T47D (cell line): ENCODE data around the gene TBCA.
"Not testable (repeated sequence)": the region's sequence is repeated elsewhere in the genome, so short reads cannot be mapped to it uniquely, and the experiment has no call there.

Experiments
- DNase-seq, 2 experiments: peaks; one replicate each; pipeline versions ENCODE4 v3.0.0 to v3.0.0-alpha.2; 2011 to 2012; ENCODE audit warnings: low read depth in 1 of 2, low spot score in 1 of 2
- JUND ChIP-seq: IDR thresholded peaks from 2 replicates; pipeline ENCODE4 v1.6.1; 2012; ENCODE audit warnings: low read depth
- in situ Hi-C: cut with HindIII; loops from 2 replicates; pipeline ENCODE4 v1.10.0; 2016; ENCODE audit warnings: low sequenced_read_pairs, low pct_unique_long_range_greater_than_20kb

The TBCA gene

DNA sequence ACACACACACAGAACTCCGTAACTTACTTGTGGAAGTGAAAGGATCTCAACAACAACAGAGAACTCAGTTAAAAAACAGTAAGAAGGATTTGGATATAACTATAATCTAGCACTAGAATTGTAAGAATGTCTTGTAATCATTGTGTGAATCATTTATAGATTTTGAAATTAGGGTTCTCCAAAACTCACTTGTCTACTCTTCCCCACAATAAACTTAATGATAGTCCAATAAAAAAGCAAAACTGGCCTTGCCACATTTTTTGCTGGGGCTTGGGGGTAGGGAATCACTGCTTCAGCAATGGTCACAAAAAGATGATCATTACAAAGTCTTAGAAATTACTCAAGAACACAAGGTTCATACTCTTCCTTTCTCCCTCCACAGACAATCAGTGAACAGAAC lies 8.8 kb downstream of the TBCA start:
- in situ Hi-C loops: no loop called here
- DNase-seq: peak in 1 of 2 experiments; percentile 41
- no peak for TF ChIP-seq JUND

DNA sequence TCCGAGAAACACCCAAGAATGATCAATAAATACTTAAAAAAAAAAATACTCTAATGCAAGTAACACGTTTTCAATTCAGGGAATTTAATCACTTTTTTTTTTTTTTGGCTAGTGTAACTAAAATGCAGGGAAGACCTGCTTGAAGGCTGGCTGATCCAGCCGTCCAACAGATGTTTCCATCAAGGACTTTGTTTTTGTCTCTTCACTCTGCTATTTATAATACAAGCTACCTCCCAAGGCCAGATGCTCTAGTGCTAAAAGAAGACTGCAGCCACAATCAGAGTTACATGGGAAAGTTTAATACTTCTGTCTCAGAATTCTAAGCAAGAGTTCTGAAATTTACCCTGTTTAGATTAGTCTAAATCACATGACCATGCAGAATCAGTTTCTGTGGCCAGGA lies 14.5 kb downstream of the TBCA start:
- TF ChIP-seq JUND: no peak
- DNase-seq: no peak

DNA sequence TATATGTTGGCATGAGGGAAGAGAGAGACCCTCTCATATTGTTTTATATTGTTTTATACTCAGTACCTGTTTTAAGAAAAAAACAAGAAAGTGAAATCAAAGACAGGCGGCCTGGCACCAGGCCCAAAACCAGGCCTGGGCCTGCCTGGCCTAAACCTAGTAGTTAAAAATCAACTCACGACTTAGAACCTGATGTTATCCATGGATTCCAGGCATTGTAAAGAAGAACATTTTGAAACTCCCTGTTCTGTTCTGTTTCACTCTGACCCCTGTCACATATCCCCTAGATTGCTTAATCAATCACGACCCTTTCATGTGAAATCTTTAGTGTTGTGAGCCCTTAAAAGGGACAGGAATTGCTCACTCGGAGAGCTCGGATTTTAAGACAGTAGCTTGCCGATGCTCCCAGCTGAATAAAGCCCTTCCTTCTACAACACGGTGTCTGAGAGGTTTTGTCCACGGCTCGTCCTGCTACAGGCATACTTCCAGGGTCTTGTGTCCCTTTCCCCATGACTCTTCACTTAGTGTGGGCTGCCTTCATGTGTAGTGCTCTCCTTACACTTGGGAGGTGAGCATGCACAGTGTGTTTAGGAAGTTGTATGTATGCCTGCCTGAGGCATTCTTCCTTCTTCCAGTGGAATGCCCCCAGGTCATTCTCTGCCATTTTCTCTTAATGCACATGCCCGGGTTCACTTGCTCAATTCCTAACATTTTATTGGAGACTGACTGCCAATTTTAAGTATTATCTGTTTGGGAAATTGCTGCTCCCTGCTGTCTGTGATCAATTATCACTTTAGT lies 17.8 kb downstream of the TBCA start:
- in situ Hi-C loops: no loop called here
- TF ChIP-seq JUND: no peak
- no peak for DNase-seq

More for the DNA sequence above, 14.5 kb downstream of the TBCA start:
- in situ Hi-C loops: no loop called here

DNA sequence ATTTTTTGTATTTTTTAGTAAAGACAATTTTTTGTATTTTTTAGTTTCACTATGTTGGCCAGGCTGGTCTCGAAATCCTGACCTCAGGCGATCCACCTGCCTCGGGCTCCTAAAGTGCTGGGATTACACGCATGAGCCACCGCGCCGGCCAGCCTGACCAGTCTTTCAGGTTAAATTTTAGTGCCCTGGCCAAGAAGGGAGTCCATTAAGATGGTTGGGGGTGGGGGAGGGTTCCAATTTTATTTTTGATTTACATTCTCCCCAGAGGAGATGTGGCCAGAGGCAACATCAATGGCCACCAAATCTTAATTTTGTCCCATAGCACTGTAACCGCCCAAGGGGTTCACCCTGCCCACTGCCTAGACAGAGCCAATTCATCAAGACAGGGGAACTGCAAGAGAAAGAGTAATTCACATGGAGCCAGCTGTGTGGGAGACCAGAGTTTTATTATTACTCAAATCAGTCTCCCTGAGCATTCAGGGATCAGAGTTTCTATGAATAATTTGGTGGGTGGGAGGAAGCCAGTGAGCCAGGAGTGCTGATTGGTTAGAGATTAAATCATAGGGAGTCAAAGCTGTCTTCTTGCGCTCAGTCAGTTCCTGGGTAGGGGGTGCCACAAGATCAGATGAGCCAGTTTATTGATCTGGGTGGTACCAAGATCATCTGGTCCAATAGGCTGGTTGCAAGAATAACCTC lies 24.7 kb downstream of the TBCA start:
- peak in 1 of 2 experiments; percentile 73 for DNase-seq
- in situ Hi-C loops: no loop called here
- no peak for TF ChIP-seq JUND

DNA sequence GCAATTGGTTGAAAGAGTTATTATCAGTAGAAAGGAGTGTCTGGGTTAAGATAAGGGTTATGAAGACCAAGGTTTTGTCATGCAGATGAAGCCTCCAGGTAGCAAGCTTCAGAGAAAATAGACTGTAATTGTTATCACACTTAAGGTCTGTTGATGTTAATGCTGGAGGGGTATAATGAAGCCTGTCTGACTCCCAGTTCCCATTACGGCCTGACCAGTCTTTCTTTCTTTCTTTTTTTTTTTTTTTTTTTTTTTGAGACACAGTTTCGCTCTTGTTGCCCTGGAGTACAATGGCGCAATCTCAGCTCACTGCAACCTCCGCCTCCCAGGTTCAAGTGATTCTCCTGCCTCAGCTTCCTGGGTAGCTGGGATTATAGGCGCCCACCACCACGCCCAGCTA lies 25.2 kb downstream of the TBCA start:
- DNase-seq, in situ Hi-C loops: not testable (repeated sequence)

DNA sequence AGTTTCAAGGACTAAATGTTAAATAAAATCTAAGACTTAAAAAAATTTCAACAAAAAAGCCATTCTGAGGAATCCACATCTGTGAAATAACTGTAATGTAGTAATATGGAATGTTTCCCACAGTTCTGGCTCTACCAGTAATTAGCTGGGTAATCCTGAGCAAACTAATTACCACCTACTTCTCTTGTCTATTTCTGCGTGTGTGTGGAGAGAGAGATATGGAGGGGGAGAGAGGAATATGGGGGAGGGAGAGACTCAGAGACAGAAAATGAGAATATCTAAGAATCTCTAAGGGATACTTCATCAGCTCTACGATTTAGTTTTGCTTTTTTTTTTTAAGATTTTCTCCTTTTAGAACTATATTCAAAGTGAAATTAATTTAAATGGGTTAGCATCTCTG lies 28.0 kb downstream of the TBCA start:
- no peak for DNase-seq
- in situ Hi-C loops: no loop called here
- TF ChIP-seq JUND: no peak

DNA sequence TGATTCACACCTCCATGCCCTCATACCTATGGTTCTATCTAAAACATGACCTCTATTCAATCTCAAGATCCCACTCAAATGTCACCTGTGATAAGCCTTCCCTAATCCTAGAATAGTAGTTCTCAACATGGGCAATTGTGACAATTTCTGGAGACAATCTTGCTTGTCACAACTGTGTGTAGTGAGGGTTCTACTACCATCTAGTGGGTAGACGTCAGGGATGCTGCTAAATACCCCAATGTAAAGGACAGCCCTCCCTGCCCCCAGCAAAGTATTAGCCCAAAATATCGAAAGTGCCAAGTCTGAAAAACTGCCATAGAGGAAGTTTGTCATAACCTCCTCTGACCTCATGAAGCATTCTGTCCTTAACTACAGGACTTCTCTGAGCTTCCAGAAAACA lies 32.0 kb downstream of the TBCA start:
- TF ChIP-seq JUND: no peak
- DNase-seq: no peak
- in situ Hi-C loops: no loop called here

DNA sequence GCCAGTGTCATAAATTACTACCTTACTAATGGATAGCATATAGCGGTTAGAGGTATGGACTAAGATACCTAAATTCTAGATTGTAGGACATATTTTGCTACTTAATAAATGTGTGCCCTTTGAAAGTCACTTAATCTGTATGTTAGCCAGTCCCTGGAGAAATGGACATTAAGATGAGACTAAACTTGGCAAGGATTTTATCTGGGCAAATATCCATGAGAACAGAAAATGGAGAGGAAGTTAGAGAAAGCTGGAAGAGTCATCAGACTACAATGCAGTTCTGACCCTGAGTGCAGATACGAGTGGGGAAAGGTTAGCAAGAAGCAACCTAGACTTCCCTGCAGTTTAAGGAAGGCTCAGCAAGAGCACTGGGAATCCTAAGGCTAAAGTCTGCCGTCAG lies 33.0 kb downstream of the TBCA start:
- in situ Hi-C loops: no loop called here
- no peak for TF ChIP-seq JUND
- DNase-seq: no peak

DNA sequence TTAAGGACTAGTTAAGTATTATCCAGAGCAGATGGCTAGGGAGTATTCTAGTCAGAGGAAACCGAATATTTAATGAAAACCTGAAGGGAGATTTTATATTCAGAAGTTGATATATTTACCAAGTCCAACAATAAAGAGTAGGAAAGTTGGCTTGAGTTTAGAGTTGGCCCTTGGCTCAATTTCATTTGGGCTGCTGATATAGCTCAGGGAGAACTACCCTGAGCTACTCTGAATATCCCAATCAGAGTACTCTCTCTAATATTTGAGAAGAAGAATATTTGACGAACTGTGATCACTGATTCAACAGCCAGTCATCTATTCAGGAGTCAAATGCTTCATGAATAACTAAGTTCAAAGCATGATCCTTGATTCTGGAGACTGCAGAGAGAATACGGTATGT lies 34.5 kb downstream of the TBCA start:
- in situ Hi-C loops: no loop called here
- TF ChIP-seq JUND: no peak

DNA sequence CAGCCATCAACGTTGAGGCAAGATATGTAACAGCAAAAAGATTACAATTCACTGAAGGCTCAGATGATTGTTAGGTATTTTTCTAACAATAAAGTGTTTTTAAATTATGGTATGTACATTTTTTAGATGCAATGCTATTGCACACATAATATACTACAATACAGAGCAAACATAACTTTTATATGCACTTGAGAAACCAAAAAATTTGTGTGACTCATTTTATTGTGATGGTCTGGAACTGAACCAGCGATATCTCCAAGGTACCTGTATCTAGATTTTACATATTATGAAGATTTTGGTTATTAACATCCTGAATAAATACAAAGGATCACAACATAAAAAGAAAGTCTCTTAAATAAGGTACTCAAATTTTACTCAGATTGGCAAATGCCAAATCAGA lies 41.3 kb downstream of the TBCA start:
- in situ Hi-C loops: no loop called here

More for the DNA sequence above, 34.5 kb downstream of the TBCA start:
- DNase-seq: no peak

DNA sequence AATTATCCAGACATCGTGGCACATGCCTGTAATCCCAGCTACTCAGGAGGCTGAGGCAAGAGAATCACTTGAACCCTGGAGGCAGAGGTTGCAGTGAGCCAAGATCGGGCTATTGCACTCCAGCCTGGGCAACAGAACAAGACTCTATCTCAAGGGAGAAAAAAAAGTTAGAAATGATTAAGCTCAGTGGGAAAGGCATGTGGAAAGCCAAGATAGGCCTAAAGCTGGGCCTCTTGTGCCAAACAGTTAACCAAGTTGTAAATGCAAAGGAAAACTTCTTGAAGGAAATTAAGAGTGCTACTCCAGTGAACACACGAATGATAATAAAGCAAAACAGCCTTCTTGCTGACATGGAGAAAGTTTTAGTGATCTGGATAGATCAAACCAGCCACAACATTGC lies 43.0 kb downstream of the TBCA start:
- in situ Hi-C loops: no loop called here
- no peak for DNase-seq
- TF ChIP-seq JUND: no peak

More for the DNA sequence above, 41.3 kb downstream of the TBCA start:
- no peak for TF ChIP-seq JUND
- no peak for DNase-seq

DNA sequence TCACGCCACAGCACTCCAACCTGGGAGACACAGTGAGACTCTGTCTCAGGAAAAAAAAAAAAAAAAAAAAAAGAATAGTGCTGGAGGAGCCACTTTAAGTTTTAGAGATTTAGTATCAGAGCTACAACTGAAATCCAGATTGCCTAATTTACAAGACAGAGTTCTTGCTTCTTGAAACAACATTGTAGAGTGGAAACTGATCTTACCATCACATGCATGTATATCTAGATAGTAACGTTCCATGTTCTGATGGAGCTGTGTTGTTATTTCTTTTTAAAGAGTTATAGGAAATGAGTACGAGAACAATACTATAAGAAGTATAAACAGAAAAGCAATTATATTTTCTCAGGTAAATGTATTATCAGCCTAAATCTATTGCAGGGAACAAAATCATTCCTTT lies 48.9 kb downstream of the TBCA start:
- in situ Hi-C loops: no loop called here
- no peak for TF ChIP-seq JUND
- no peak for DNase-seq

DNA sequence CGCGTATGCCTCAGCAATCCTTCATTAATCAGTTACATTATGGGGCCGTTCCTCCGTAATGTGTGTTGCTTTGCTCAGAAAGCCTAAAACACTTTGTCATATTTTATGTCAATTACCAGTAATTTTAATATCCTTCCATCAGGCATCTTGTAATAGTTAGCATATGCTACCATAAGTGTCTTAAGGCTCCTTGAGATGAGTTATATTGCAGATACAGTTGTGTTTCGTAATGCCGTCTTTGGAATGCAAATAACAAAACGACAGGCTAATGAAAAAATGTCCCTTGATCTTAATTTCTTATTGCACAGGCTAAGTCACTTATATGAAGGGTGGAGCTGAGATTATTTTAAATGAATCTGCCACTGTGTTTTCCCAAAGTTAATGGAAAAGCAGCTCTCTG lies 50.5 kb downstream of the TBCA start:
- in situ Hi-C loops: no loop called here
- no peak for TF ChIP-seq JUND
- no peak for DNase-seq
